Lower leg skin (tissue), 3 donors: ENCODE measurements around the gene SLC44A5.

Experiments used
- POLR2A ChIP-seq, 2 donors: fragments of 450-650 bp; IDR thresholded peaks; one replicate each; pipeline ENCODE4 v1.6.1; 2016 to 2017; ENCODE audit warnings: antibody characterized with exemption in 2 of 2, mild to moderate bottlenecking in 1 of 2, moderate library complexity in 1 of 2
- TF ChIP-seq, protein P1 (sequence below), 3 donors: fragments of 450-650 bp; IDR thresholded peaks; one replicate each; pipeline ENCODE4 v1.5.1; 2016; ENCODE audit warnings: antibody characterized with exemption in 3 of 3, mild to moderate bottlenecking in 3 of 3, moderate library complexity in 2 of 3

DNA sequence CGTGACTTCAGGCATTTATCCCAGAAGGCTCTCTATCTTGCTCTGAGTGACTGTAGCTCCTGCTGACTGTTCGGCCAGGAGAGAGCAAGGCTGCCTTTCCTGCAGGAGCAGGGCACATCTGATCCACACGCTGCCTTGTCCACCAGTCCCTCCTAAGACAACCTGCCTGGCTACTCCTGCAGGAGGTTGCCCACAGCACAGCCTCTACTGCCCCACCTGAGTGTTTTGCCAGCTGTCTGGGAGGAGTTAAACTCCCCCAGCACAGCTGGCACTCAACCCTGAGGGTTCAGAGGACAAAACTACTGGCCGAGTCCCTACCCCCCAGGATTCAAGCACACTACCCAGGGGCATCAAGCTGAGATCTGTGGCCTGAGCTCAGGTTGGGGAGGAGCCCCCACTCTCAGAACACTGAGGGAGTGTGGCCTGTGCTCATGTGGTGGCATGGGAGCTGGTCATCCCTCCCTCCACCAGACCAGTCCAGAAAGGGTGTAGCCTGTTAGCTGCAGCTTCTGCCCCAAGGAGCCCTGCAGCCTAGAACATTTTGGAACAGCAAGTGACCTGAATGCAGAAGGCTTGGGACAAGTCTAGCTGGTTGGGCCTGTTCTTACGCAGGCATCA lies 237.3 kb downstream of the SLC44A5 start:
- TF ChIP-seq, protein P1, sequence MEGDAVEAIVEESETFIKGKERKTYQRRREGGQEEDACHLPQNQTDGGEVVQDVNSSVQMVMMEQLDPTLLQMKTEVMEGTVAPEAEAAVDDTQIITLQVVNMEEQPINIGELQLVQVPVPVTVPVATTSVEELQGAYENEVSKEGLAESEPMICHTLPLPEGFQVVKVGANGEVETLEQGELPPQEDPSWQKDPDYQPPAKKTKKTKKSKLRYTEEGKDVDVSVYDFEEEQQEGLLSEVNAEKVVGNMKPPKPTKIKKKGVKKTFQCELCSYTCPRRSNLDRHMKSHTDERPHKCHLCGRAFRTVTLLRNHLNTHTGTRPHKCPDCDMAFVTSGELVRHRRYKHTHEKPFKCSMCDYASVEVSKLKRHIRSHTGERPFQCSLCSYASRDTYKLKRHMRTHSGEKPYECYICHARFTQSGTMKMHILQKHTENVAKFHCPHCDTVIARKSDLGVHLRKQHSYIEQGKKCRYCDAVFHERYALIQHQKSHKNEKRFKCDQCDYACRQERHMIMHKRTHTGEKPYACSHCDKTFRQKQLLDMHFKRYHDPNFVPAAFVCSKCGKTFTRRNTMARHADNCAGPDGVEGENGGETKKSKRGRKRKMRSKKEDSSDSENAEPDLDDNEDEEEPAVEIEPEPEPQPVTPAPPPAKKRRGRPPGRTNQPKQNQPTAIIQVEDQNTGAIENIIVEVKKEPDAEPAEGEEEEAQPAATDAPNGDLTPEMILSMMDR (IDR thresholded peaks at IDR 0.05): no peak
- TF ChIP-seq POLR2A (IDR thresholded peaks at IDR 0.05): no peak
